Measurements from ENCODE around the gene VTI1A. TPM values are rescaled to one million over a fixed set of nuclear protein-coding genes. Genes with fewer than 3 reads are reported as not detected.

The VTI1A gene
- total and polyA plus RNA-seq, 7 donors, result 10.8 to 80.3 (median 36.8) TPM

DNA sequence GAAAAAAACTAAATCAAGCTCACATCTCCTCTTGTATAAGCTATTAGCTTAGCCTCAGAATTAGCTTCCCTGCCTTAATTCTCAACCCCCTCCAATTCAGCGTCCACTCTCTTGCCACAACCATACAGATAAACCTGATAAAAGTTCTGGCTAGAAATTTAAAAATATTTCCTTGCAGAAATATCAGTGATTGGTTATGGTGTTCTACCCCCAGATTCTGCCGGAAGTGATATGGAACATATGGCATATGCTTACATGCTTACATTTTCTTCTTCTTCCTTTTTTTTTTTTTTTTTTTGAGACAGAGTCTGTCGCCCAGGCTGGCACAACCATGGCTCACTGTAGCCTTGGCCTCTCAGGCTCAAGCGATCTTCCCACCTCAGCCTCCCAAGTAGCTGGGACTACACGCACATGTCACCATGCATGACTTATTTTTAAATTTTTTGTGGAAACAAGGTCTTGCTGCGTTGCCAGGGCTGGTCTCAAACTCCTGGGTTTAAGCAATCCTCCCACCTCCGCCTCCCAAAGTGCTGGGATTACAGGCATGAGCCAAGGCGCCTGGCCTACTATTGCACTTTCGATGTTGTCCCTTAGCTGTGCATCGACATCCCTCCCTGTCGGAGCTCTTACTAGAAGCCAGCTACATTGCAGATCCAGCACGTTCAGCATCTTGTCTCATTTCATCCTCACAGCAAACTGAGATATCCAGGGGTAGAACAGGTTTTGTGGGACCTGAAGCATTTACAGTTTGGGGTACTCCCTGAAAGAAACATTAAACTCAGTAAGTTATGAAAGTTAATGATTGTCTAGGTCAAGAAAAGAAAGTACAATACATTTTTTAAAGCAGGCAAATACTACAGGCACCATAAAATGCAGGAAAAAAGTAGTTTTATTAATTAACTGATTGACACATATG lies 297.4 kb downstream of the VTI1A start:
- intact Hi-C loops (cut with DNase I), result no loop called here
- Histone ChIP-seq H3K9me3 (no peaks in the 10 kb centered on the region), H3K4me3 (no peak overlapping the region), H3K27me3 (no peaks in the 10 kb centered on the region), H3K4me1 (peaks cover 0 to 8% (median 0%) of the 10 kb centered on the region in 4 donors), H3K27ac (no peak overlapping the region), H3K36me3 (no peaks in the 10 kb centered on the region)
- no peak for TF ChIP-seq EP300 (IDR thresholded peaks at IDR 0.05)
- DNase-seq, result no peak
- WGBS, 2 donors, result 40 to 71% methylated on average over 12 of the region's 12 CpGs

DNA sequence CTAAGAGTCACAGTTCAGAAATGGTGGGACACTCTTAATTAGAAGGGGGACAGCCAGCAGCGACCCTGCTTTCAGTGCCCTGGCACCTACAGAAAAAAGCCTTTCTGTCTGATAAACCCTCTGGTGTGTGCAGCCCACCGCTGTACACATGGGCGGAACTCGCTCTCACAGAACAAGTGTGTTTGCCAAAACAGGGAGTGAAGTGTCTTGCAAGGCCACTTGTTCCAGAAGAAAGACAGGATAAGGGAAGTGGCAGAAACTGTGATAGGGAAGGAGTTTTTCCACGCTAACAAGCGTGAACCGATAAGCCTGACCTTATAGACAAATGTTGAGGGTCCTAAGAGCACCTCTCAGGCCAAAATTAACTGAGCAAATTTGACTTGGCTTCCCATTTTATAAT lies 299.3 kb downstream of the VTI1A start:
- Histone ChIP-seq H3K9me3 (no peaks in the 10 kb centered on the region), H3K27ac (no peak overlapping the region), H3K27me3 (no peaks in the 10 kb centered on the region), H3K36me3 (no peaks in the 10 kb centered on the region), H3K4me3 (no peak overlapping the region), H3K4me1 (peaks cover 0 to 8% (median 0%) of the 10 kb centered on the region in 4 donors)
- WGBS, 2 donors, result 95 to 97% methylated on average over 7 of the region's 7 CpGs
- no peak for TF ChIP-seq EP300 (IDR thresholded peaks at IDR 0.05)
- no peak for TF ChIP-seq POLR2A (IDR thresholded peaks at IDR 0.05)
- TF ChIP-seq POLR2AphosphoS5 (IDR thresholded peaks at IDR 0.05), result no peak
- DNase-seq, result no peak
- intact Hi-C loops (cut with DNase I), result no loop called here

DNA sequence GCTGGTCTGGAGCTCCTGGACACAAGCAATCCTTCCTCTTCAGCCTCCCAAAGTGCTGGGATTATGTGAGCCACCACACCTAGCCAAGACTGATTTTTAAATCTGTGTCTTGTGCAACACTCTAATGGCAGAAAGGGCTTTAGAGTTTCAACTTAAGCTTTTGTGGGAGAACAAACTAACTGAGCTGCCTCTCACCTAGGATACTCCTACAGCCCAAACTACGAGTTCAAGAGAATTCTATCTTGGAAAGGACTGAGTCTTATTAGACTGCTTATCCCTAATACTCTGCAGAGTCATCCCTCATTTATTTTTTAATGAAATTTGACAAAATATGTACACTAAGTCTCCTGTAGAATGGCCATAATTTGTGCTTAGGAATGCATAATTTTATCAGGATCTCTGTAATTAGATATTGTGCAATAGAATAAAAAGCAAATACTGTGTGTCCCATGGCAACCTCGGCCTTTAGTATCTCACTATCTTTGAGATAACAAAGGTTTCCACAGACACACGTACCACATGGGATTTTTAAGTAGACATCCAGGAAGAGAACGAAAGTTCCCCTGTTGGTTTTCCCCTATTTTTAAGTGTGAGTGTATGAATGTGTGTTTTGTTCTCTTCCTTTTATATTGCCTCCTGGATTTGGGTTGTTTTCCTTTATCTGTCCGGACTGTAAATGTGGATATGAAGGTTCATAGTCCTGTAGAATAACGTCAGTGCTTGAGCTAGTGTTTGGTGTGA lies 303.6 kb downstream of the VTI1A start:
- 22 to 67% methylated on average over 6 of the region's 6 CpGs for WGBS, 2 donors
- H3K4me1 ChIP-seq, result peaks cover 0 to 14% (median 5%) of the 10 kb centered on the region in 4 donors
- DNase-seq, result no peak
- H3K4me3 ChIP-seq, result no peak overlapping the region
- no peak overlapping the region for H3K27ac ChIP-seq
- no peaks in the 10 kb centered on the region for H3K27me3 ChIP-seq
- intact Hi-C loops (cut with DNase I), result no loop called here
- H3K36me3 ChIP-seq, result no peaks in the 10 kb centered on the region
- TF ChIP-seq POLR2AphosphoS5 (IDR thresholded peaks at IDR 0.05), result no peak
- no peak for TF ChIP-seq POLR2A (IDR thresholded peaks at IDR 0.05)
- TF ChIP-seq EP300 (IDR thresholded peaks at IDR 0.05), result no peak
- TF ChIP-seq, protein P1, sequence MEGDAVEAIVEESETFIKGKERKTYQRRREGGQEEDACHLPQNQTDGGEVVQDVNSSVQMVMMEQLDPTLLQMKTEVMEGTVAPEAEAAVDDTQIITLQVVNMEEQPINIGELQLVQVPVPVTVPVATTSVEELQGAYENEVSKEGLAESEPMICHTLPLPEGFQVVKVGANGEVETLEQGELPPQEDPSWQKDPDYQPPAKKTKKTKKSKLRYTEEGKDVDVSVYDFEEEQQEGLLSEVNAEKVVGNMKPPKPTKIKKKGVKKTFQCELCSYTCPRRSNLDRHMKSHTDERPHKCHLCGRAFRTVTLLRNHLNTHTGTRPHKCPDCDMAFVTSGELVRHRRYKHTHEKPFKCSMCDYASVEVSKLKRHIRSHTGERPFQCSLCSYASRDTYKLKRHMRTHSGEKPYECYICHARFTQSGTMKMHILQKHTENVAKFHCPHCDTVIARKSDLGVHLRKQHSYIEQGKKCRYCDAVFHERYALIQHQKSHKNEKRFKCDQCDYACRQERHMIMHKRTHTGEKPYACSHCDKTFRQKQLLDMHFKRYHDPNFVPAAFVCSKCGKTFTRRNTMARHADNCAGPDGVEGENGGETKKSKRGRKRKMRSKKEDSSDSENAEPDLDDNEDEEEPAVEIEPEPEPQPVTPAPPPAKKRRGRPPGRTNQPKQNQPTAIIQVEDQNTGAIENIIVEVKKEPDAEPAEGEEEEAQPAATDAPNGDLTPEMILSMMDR (IDR thresholded peaks at IDR 0.05), result no peak
- H3K9me3 ChIP-seq, result no peaks in the 10 kb centered on the region

DNA sequence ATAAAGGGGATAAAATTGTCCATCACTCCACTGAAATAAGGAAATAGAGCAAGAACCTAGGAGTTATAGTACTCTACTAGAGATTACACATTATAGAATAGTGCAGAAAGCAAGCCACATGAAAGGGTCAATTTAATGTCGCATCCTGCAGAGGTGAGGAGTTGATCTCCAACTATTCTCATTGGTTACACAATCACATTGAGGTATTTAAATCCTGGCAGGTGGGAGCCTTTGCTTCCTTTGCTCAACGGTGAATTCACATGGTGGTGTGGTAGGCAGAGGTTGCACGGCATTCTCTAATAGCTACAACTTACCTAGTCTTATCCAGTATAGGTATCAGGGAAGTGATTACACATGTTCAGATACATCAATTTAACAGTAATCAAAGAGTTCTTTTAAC lies 304.6 kb downstream of the VTI1A start:
- Histone ChIP-seq H3K27ac (no peak overlapping the region), H3K9me3 (no peaks in the 10 kb centered on the region), H3K27me3 (no peaks in the 10 kb centered on the region), H3K4me3 (no peak overlapping the region), H3K36me3 (no peaks in the 10 kb centered on the region), H3K4me1 (peaks cover 0 to 14% (median 5%) of the 10 kb centered on the region in 4 donors)
- WGBS, 2 donors, result 77 to 81% methylated on average over 3 of the region's 3 CpGs
- TF ChIP-seq POLR2A (IDR thresholded peaks at IDR 0.05), result no peak
- TF ChIP-seq EP300 (IDR thresholded peaks at IDR 0.05), result no peak
- TF ChIP-seq, protein P1 (IDR thresholded peaks at IDR 0.05), result no peak
- no peak for TF ChIP-seq POLR2AphosphoS5 (IDR thresholded peaks at IDR 0.05)
- DNase-seq, result no peak
- intact Hi-C loops (cut with DNase I), result no loop called here

DNA sequence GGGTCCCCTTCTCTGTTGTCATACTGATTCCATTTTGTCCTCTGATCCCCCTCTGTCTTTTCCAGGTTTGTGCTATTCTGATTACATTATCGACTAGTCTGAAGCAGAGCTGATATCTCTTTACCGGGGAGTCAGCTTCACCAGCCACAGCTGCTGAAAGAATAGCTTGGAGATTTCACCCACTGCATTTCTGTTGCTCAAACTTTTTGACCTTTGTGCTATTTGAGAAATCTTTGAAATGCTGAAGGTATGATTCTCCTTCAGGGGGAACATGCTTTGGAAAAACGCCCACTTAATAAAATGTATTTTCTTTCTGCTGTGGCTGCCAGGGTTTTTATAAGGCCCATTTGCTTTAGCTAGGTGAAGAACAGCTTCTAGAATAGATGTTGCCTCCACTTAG lies 305.3 kb downstream of the VTI1A start:
- no peaks in the 10 kb centered on the region for H3K27me3 ChIP-seq
- H3K4me1 ChIP-seq, result peaks cover 0 to 14% (median 5%) of the 10 kb centered on the region in 4 donors
- DNase-seq, result no peak
- H3K9me3 ChIP-seq, result no peaks in the 10 kb centered on the region
- TF ChIP-seq POLR2AphosphoS5 (IDR thresholded peaks at IDR 0.05), result no peak
- TF ChIP-seq, protein P1 (IDR thresholded peaks at IDR 0.05), result no peak
- no peak for TF ChIP-seq EP300 (IDR thresholded peaks at IDR 0.05)
- no peak for TF ChIP-seq POLR2A (IDR thresholded peaks at IDR 0.05)
- no peak overlapping the region for H3K27ac ChIP-seq
- WGBS, 2 donors, result 80 to 88% methylated on average over 3 of the region's 3 CpGs
- H3K4me3 ChIP-seq, result no peak overlapping the region
- intact Hi-C loops (cut with DNase I), result no loop called here
- H3K36me3 ChIP-seq, result no peaks in the 10 kb centered on the region

Measured in sigmoid colon (tissue), 7 donors.